SJCRH30 (cell line): ENCODE results near the gene ANGPTL7. TPM values are rescaled to one million over a fixed set of nuclear protein-coding genes. Genes with fewer than 3 reads are reported as not detected.

Experiments used
- total RNA-seq: library from RNA; depleted of rRNA; stranded (reverse); fragments of >200 nt; shearing (Covaris generic); gene quantifications from 2 replicates; pipeline ENCODE4 v1.2.3, GENCODE V29; 2014; rRNA removed

Gene ANGPTL7
- total RNA-seq, 1 experiment from 2014 or later = not detected

Other genes with a start within 250 kb of the ANGPTL7 start
- 91.3 and 103 TPM in 2 replicates for gene TARDBP, start 176.7 kb upstream of the ANGPTL7 start, total RNA-seq
- 0.08 TPM in 1 of 2 replicates, not detected in the other for gene MASP2, start 142.1 kb upstream of the ANGPTL7 start, total RNA-seq
- gene SRM, start 129.3 kb upstream of the ANGPTL7 start, total RNA-seq = 64.4 and 70.7 TPM in 2 replicates
- 93.1 and 97.5 TPM in 2 replicates for gene EXOSC10, start 89.5 kb upstream of the ANGPTL7 start, total RNA-seq
- gene MTOR, start 73.2 kb downstream of the ANGPTL7 start, total RNA-seq = 54.6 and 55.2 TPM in 2 replicates
- 26.5 and 27.1 TPM in 2 replicates for gene UBIAD1, start 83.8 kb downstream of the ANGPTL7 start, total RNA-seq